Stomach (tissue), 9 donors: ENCODE data around the gene CALR3. TPM values are rescaled to one million over a fixed set of nuclear protein-coding genes. Genes with fewer than 3 reads are reported as not detected.

Experiments used
- DNase-seq, 2 donors: peaks; one replicate each; pipeline versions ENCODE4 v3.0.0 to v3.0.0-alpha.2; 2013 to 2019
- H3K27ac ChIP-seq, 5 donors: fragments of 200-600 bp in 4 of 5; sonication (generic) in 4 of 5; one replicate each; pipeline ENCODE4 v1.5.1; 2013 to 2019; ENCODE audit warnings: mild to moderate bottlenecking in 1 of 5, moderate library complexity in 1 of 5
- H3K27me3 ChIP-seq, 3 donors: fragments of 200-600 bp; sonication (generic); one replicate each; pipeline ENCODE4 v1.5.1; 2017 to 2019; ENCODE audit warnings: mixed run types in 1 of 3
- H3K36me3 ChIP-seq, 4 donors: fragments of 200-600 bp; sonication (generic); 1 replicate in 3 of 4; 2 replicates in 1 of 4; pipeline ENCODE4 v1.5.1; 2016 to 2019
- H3K4me1 ChIP-seq, 4 donors: fragments of 200-600 bp; sonication (generic); one replicate each; pipeline ENCODE4 v1.5.1; 2016 to 2019
- H3K4me3 ChIP-seq, 4 donors: fragments of 200-600 bp; sonication (generic) in 3 of 4; one replicate each; pipeline ENCODE4 v1.5.1; 2016 to 2019; ENCODE audit warnings: mild to moderate bottlenecking in 1 of 4
- H3K9me3 ChIP-seq, 4 donors: fragments of 200-600 bp; sonication (generic); one replicate each; pipeline ENCODE4 v1.5.1; 2016 to 2019
- CTCF ChIP-seq, 7 experiments: fragments of 450-650 bp in 4 of 7; fragments of 200-600 bp in 3 of 7; sonication (generic) in 3 of 7; IDR thresholded peaks; one replicate each; pipeline ENCODE4 v1.5.1; 2016 to 2019; ENCODE audit warnings: antibody characterized with exemption in 7 of 7, control low read depth in 2 of 7, mild to moderate bottlenecking in 1 of 7
- EP300 ChIP-seq: sonication (generic); formaldehyde crosslinking; IDR thresholded peaks from one replicate; pipeline ENCODE4 v1.6.1; 2017; ENCODE audit warnings: antibody characterized with exemption
- POLR2A ChIP-seq, 4 donors: fragments of 450-650 bp; IDR thresholded peaks; one replicate each; pipeline ENCODE4 v1.6.1; 2016; ENCODE audit warnings: antibody characterized with exemption in 4 of 4, control low read depth in 2 of 4, mild to moderate bottlenecking in 1 of 4, moderate library complexity in 1 of 4
- POLR2AphosphoS5 ChIP-seq, 3 donors: sonication (generic); formaldehyde crosslinking; IDR thresholded peaks; one replicate each; pipeline ENCODE4 v1.6.1; 2016; ENCODE audit warnings: antibody characterized with exemption in 3 of 3
- whole genome bisulfite sequencing, 5 donors: extraction: QIAGEN DNeasy Blood & Tissue Kit in 3 of 5; methylation state at CpG; one replicate each; pipeline versions ENCODE4 v1.1.5 to v1.1.7; 2013 to 2018; 5-methylcytosine and 5-hydroxymethylcytosine counted together
- intact Hi-C: fragments of 100-400 bp; cut with DNase I; formaldehyde crosslinking; loops from one replicate; pipeline ENCODE4 v1.15.1; 2023; ENCODE audit warnings: low total_unique reads
- polyA plus RNA-seq, 3 donors: library from polyadenylated mRNA; stranded (reverse); fragments of 200-250 nt; gene quantifications; one replicate each; pipeline ENCODE4 v1.2.3, GENCODE V29; 2013
- total RNA-seq, 5 donors: library from RNA; depleted of rRNA; stranded (reverse); fragments of >200 nt; gene quantifications; one replicate each; pipeline versions ENCODE4 v1.1.0 to v1.2.3, GENCODE V29; 2014 to 2016
- donor health status: healthy with polysubstance abuse.
- donor health status: Bipolar disorder and iron deficiency.
- donor health status: healthy.

The CALR3 gene
- total and polyA plus RNA-seq, 8 donors, result not detected

- Histone ChIP-seq H3K27ac (no peak overlapping the region), H3K4me1 (peaks cover 21 to 84% (median 52%) of the 10 kb centered on the region in 4 donors), H3K4me3 (no peak overlapping the region), H3K9me3 (no peaks in the 10 kb centered on the region), H3K27me3 (no peaks in the 10 kb centered on the region), H3K36me3 (peaks cover 0 to 4% (median 0%) of the 10 kb centered on the region in 4 donors)
- WGBS, 5 donors, result 75 to 83% (median 77%) methylated on average over 6 of the region's 6 CpGs
- no peak for TF ChIP-seq EP300
- no peak for TF ChIP-seq CTCF (IDR thresholded peaks at IDR 0.05)
- TF ChIP-seq POLR2AphosphoS5 (IDR thresholded peaks at IDR 0.05), result no peak
- TF ChIP-seq POLR2A (IDR thresholded peaks at IDR 0.05), result no peak
- no peak for DNase-seq
- intact Hi-C loops, result no loop called here
Observed at GRCh38 chr19:16463341-16463990, 32.5 kb downstream of the CALR3 start.

- WGBS, 5 donors, result 48 to 60% (median 52%) methylated on average over 6 of the region's 6 CpGs
- intact Hi-C loops, result no loop called here
- Histone ChIP-seq H3K4me1 (peaks cover 28 to 85% (median 54%) of the 10 kb centered on the region in 4 donors), H3K27me3 (no peaks in the 10 kb centered on the region), H3K4me3 (no peak overlapping the region), H3K27ac (peak overlapping the region in 1 of 5 donors; percentile 42), H3K36me3 (peaks cover 0 to 4% (median 0%) of the 10 kb centered on the region in 4 donors), H3K9me3 (no peaks in the 10 kb centered on the region)
- TF ChIP-seq POLR2A (IDR thresholded peaks at IDR 0.05) (no peak), POLR2AphosphoS5 (IDR thresholded peaks at IDR 0.05) (peak in 1 of 3 donors; percentile 29)
- DNase-seq, result peak in 1 of 2 donors; percentile 66
Observed at GRCh38 chr19:16462757-16463250, 33.2 kb downstream of the CALR3 start.

GRCh38 chr19:16461630-16462051 lies 34.3 kb downstream of the CALR3 start:
- Histone ChIP-seq H3K27me3 (no peaks in the 10 kb centered on the region), H3K36me3 (peaks cover 0 to 4% (median 0%) of the 10 kb centered on the region in 4 donors), H3K4me3 (no peak overlapping the region), H3K9me3 (no peaks in the 10 kb centered on the region), H3K27ac (peak overlapping the region in 1 of 5 donors; percentile 42), H3K4me1 (peaks cover 40 to 87% (median 58%) of the 10 kb centered on the region in 4 donors)
- TF ChIP-seq POLR2AphosphoS5 (IDR thresholded peaks at IDR 0.05), result no peak
- no peak for TF ChIP-seq POLR2A (IDR thresholded peaks at IDR 0.05)
- no peak for TF ChIP-seq CTCF (IDR thresholded peaks at IDR 0.05)
- no peak for TF ChIP-seq EP300
- no peak for DNase-seq
- intact Hi-C loops, result no loop called here
- WGBS, 5 donors, result 76 to 86% (median 84%) methylated on average over 7 to 9 of the region's 9 CpGs

GRCh38 chr19:16460454-16460853 lies 35.5 kb downstream of the CALR3 start:
- Histone ChIP-seq H3K36me3 (peaks cover 0 to 4% (median 0%) of the 10 kb centered on the region in 4 donors), H3K27me3 (no peaks in the 10 kb centered on the region), H3K27ac (no peak overlapping the region), H3K4me3 (no peak overlapping the region), H3K9me3 (no peaks in the 10 kb centered on the region), H3K4me1 (peaks cover 43 to 85% (median 58%) of the 10 kb centered on the region in 4 donors)
- no peak for DNase-seq
- TF ChIP-seq POLR2AphosphoS5 (IDR thresholded peaks at IDR 0.05), result no peak
- no peak for TF ChIP-seq EP300
- TF ChIP-seq POLR2A (IDR thresholded peaks at IDR 0.05), result no peak
- no peak for TF ChIP-seq CTCF (IDR thresholded peaks at IDR 0.05)
- intact Hi-C loops, result no loop called here
- 74 to 86% (median 82%) methylated on average over 7 to 8 of the region's 8 CpGs for WGBS, 5 donors

GRCh38 chr19:16459680-16460079 lies 36.3 kb downstream of the CALR3 start:
- peaks cover 43 to 83% (median 59%) of the 10 kb centered on the region in 4 donors for H3K4me1 ChIP-seq
- TF ChIP-seq CTCF (IDR thresholded peaks at IDR 0.05), result no peak
- no peak for TF ChIP-seq EP300
- no peak for TF ChIP-seq POLR2A (IDR thresholded peaks at IDR 0.05)
- no peak for TF ChIP-seq POLR2AphosphoS5 (IDR thresholded peaks at IDR 0.05)
- DNase-seq, result no peak
- H3K4me3 ChIP-seq, result no peak overlapping the region
- intact Hi-C loops, result no loop called here
- 66 to 79% (median 71%) methylated on average over 3 of the region's 3 CpGs for WGBS, 5 donors
- H3K36me3 ChIP-seq, result no peaks in the 10 kb centered on the region
- H3K27me3 ChIP-seq, result no peaks in the 10 kb centered on the region
- no peak overlapping the region for H3K27ac ChIP-seq
- no peaks in the 10 kb centered on the region for H3K9me3 ChIP-seq
